Thoracic aorta (tissue), 2 donors: ENCODE data around the gene XXYLT1. TPM values are rescaled to one million over a fixed set of nuclear protein-coding genes. Genes with fewer than 3 reads are reported as not detected.

Source experiments
- ATAC-seq: fragments of 150-250 bp; one replicate; pipeline ENCODE4 v1.8.0; 2017; ENCODE audit warnings: low read depth; ENCODE audit not compliant: insufficient number of reproducible peaks, low FRiP score
- DNase-seq: peaks from one replicate; pipeline ENCODE4 v3.0.0-alpha.2; 2020; ENCODE audit warnings: low spot score
- H3K27ac ChIP-seq, 2 donors: fragments of 200-600 bp; sonication (generic); 1 replicate in 1 of 2; 2 replicates in 1 of 2; pipeline ENCODE4 v1.5.1; 2016; ENCODE audit warnings: mild to moderate bottlenecking in 2 of 2, moderate library complexity in 2 of 2
- H3K27me3 ChIP-seq: fragments of 200-600 bp; sonication (generic); replicated peaks from 2 replicates; pipeline ENCODE4 v1.6.0; 2016; ENCODE audit warnings: mild to moderate bottlenecking; ENCODE audit not compliant: insufficient read depth
- H3K36me3 ChIP-seq: fragments of 200-600 bp; sonication (generic); one replicate; pipeline ENCODE4 v1.5.1; 2016
- H3K4me1 ChIP-seq, 2 donors: fragments of 200-600 bp; sonication (generic); 1 replicate in 1 of 2; 2 replicates in 1 of 2; pipeline versions ENCODE4 v1.5.1 to v1.6.0; 2016; ENCODE audit warnings: low read depth in 2 of 2, mild to moderate bottlenecking in 1 of 2; ENCODE audit not compliant: control insufficient read depth in 1 of 2
- H3K4me3 ChIP-seq: fragments of 200-600 bp; sonication (generic); 2 replicates; pipeline ENCODE4 v1.5.1; 2016; ENCODE audit warnings: mild to moderate bottlenecking
- H3K9me3 ChIP-seq: fragments of 200-600 bp; sonication (generic); 2 replicates; pipeline ENCODE4 v1.5.1; 2016
- total RNA-seq, 2 donors: library from RNA; depleted of rRNA; stranded (reverse); fragments of >200 nt; gene quantifications; one replicate each; pipeline versions ENCODE4 v1.1.0 to v1.2.3, GENCODE V29; 2016
- TF ChIP-seq, protein P1 (sequence below): fragments of 200-600 bp; sonication (generic); IDR thresholded peaks from one replicate; pipeline ENCODE4 v1.5.1; 2019; ENCODE audit warnings: antibody characterized with exemption

XXYLT1 gene
- total RNA-seq, 2 donors from 2014 or later: 17.7 to 21.2 TPM

DNA sequence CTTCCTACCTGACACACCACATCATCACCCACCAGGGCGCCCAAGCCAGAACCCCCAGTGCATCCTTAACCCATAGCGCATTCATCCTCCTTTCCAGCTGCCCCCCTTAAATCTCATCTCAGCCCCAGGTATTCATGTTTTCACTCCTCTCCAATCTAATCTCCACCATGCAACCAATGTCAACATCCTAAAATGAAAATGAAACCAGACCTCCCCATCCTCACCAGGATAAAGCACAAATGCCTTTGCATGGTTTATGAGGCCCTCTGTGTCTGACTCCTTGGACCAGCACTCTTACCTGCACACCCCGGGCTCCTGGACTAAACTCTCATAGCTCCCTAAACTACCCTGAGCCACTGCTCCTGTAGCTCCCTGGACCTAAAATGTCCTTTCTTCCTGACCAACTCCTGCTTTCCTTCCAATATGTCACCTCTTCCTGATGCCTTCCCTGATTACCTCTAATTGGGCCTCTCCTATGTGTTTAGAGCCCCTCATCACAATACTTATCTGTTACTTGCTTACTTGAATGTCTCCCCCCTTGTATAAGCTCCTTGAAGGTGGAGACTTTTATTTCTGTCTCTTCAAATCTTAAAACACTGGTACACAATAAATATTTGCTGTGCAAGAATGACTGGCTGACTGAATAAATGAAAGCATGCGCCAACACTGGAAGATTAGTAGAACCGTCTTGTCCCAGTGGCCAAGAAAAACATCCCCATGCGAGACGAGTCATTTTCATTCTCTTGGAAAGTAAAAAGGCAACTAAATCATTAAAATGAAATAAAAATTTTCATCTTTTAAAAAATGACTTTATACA lies 142.5 kb downstream of the XXYLT1 start:
- no peak for ATAC-seq
- TF ChIP-seq, protein P1, sequence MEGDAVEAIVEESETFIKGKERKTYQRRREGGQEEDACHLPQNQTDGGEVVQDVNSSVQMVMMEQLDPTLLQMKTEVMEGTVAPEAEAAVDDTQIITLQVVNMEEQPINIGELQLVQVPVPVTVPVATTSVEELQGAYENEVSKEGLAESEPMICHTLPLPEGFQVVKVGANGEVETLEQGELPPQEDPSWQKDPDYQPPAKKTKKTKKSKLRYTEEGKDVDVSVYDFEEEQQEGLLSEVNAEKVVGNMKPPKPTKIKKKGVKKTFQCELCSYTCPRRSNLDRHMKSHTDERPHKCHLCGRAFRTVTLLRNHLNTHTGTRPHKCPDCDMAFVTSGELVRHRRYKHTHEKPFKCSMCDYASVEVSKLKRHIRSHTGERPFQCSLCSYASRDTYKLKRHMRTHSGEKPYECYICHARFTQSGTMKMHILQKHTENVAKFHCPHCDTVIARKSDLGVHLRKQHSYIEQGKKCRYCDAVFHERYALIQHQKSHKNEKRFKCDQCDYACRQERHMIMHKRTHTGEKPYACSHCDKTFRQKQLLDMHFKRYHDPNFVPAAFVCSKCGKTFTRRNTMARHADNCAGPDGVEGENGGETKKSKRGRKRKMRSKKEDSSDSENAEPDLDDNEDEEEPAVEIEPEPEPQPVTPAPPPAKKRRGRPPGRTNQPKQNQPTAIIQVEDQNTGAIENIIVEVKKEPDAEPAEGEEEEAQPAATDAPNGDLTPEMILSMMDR: no peak
- DNase-seq: no peak
- Histone ChIP-seq H3K9me3 (no peaks in the 10 kb centered on the region), H3K27ac (no peak overlapping the region), H3K4me3 (no peak overlapping the region), H3K4me1 (no peaks in the 10 kb centered on the region), H3K36me3 (no peaks in the 10 kb centered on the region), H3K27me3 (no peaks in the 10 kb centered on the region)

DNA sequence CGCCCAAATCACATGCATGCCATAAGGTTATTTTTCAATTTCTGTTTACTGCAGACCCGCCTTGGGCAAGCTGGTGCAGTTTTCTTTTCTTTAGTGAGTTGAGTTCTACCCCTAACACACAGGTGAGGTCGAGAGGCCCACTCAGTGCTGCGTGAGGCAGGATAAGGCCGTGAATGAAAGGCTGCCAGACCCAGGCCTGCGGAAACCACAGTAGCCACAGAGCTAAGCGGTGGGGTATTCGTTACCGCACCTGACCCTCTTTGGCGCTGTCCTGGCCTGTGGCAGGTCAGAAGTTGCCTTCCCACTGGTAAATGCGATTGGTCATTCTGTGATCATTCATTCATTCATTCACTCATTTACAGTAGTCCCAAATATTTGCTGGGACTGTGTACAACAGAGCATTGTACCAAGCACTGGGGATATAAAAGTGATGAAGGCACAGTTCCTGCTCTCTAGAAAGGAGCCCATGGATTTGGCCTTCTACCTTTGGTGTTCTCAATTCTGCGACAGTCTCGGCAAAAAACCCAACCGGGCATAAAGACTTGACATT lies 144.8 kb downstream of the XXYLT1 start:
- ATAC-seq (no peak), DNase-seq (no peak)
- Histone ChIP-seq H3K27ac (no peak overlapping the region), H3K27me3 (no peaks in the 10 kb centered on the region), H3K36me3 (no peaks in the 10 kb centered on the region), H3K4me1 (no peaks in the 10 kb centered on the region), H3K4me3 (no peak overlapping the region), H3K9me3 (no peaks in the 10 kb centered on the region)
- TF ChIP-seq, protein P1: no peak

DNA sequence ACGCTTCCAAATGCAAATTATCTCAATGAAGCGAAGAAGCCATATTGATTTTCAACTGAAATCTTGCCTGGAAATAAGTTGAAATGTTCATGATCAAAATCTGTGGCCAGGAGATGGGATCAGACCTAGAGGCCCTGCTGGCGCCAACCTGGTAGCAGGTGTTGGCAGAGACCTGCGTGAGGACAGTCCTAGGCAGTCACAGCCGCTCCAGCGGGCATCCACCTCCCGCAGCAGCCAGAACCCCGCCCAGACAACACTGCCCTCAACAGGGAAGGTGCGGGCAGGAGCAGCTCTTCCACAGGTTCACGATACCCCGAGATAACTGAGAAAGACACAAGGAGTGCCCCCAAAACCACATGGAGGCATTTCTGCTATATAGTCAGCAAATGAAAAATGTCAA lies 145.3 kb downstream of the XXYLT1 start:
- Histone ChIP-seq H3K27ac (no peak overlapping the region), H3K9me3 (no peaks in the 10 kb centered on the region), H3K4me3 (no peak overlapping the region), H3K27me3 (no peaks in the 10 kb centered on the region), H3K36me3 (no peaks in the 10 kb centered on the region), H3K4me1 (no peaks in the 10 kb centered on the region)
- no peak for DNase-seq
- no peak for ATAC-seq
- TF ChIP-seq, protein P1: no peak

DNA sequence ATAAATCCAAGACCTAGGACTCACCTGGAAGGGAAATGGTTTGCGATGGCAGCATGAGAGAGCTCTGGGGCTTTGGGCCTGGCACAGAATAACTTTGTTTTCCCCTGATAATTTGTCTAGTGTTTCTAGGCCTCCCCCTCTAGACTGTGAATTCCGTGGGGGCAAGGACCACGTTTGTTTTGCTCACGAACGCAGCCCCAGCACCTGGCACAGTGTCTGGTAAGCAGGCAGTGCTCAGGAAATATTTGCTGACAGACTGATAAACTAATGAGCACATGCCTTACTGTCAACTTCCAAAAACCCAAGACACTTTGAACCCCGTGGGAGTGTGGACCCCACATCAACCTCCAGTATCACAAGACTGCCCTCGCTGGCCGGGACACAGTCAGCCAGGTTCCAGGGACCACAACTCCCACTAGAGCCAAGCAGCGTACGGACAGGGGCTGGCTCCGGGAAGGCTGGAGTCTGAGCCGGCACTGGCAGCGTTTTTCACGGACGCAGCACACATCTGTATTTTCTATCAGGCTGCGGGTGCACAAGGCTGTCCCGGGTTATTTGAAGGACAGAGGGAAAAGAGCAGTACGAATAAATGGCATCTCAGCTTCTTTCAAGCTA lies 146.5 kb downstream of the XXYLT1 start:
- DNase-seq (no peak), ATAC-seq (no peak)
- no peaks in the 10 kb centered on the region for H3K4me1 ChIP-seq
- no peak overlapping the region for H3K4me3 ChIP-seq
- H3K36me3 ChIP-seq: no peaks in the 10 kb centered on the region
- no peaks in the 10 kb centered on the region for H3K27me3 ChIP-seq
- H3K27ac ChIP-seq: no peak overlapping the region
- H3K9me3 ChIP-seq: no peaks in the 10 kb centered on the region
- TF ChIP-seq, protein P1: no peak

DNA sequence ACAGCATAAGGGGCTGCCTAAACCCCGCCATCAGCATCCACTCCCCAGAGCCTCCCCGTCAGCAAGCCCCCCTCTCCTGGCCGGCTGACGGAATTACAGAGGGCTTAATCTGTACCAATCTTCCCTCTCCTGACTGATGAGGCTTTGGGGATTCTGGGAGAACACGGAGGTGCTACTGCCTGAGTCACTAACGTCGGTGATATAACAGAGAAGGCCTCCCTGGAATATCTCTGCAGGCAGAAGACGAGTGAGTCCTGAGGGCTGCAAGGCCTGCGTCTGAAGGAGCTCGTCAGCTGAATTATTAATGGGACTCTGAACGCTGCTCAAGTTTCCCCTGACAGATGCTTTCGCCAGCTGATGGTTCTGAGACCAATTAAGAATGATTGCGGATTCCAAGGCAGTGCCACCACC lies 147.7 kb downstream of the XXYLT1 start:
- H3K27ac ChIP-seq: no peak overlapping the region
- H3K36me3 ChIP-seq: no peaks in the 10 kb centered on the region
- no peaks in the 10 kb centered on the region for H3K4me1 ChIP-seq
- no peaks in the 10 kb centered on the region for H3K9me3 ChIP-seq
- ATAC-seq (no peak), DNase-seq (no peak)
- no peak overlapping the region for H3K4me3 ChIP-seq
- no peaks in the 10 kb centered on the region for H3K27me3 ChIP-seq
- TF ChIP-seq, protein P1: no peak
